GM19463 (cell line): ENCODE data around the gene STAC.

Experiments used
- ATAC-seq: cut with Tn5 transposase; IDR thresholded peaks from one replicate; pipeline ENCODE4 v1.9.1; 2021; ENCODE audit warnings: mild to moderate bottlenecking, moderate library complexity; ENCODE audit not compliant: unreplicated experiment

The STAC gene, protein sequence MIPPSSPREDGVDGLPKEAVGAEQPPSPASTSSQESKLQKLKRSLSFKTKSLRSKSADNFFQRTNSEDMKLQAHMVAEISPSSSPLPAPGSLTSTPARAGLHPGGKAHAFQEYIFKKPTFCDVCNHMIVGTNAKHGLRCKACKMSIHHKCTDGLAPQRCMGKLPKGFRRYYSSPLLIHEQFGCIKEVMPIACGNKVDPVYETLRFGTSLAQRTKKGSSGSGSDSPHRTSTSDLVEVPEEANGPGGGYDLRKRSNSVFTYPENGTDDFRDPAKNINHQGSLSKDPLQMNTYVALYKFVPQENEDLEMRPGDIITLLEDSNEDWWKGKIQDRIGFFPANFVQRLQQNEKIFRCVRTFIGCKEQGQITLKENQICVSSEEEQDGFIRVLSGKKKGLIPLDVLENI

DNA sequence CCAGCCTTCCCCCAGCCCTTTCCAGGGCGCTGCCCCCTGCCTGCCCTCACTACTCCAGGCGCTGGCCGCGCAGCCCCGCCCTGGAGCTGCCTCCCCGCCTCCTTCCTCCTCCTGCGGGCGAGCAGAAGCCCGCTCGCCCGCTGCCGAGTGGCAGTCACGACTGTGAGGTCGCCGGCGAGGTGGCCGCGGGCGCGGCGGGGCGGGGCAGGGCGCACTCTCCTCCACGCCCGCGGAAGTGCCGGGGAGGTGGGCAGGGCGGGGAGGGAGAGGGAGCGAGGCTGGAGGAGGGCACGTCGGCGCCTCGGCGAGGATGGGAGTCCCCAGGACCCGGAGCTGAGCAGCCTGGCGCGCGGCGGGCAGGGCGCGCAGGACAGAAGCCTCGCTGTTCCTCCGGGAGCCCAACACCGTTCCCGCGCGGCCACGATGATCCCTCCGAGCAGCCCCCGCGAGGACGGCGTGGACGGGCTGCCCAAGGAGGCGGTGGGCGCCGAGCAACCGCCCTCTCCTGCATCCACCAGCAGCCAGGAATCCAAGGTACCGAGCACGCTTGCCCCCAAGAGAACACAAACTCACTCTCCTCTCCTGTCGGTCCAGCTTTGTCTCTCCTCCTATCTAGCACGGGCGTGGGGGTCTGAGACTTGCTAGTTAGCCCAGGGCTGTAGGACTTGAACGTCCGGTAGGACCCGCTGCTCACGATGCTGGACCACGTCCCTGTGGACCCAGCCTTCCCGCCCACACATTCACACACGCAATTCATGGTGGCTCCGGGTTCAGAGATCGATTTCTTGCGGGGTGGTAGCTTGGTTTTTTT is at the start of gene STAC:
Gene STAC (plus strand): TSS at position 284 of the 811 bp plus-strand sequence. CDS start 140 bp downstream, at position 424.
- peak; percentile 76 for ATAC-seq

DNA sequence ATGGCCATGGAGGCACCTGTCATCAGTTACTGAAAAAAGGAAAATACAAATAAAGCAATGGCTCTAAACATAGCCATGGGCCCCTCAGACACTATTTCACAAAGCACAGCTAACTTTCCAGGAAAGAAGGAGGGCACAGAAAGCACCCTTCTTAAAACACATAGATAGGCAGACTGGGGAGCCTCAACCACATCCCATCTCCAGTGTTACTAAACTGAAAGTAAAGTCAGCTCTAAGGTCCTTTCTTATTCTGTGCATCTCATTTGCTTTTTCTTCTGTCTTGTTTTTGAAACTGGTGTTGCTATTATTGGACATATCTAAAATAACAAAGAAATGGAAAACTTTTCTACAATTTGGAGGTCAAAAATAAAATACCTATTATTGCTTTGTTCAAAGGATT is 48.2 kb upstream of the STAC start:
- ATAC-seq: no peak

DNA sequence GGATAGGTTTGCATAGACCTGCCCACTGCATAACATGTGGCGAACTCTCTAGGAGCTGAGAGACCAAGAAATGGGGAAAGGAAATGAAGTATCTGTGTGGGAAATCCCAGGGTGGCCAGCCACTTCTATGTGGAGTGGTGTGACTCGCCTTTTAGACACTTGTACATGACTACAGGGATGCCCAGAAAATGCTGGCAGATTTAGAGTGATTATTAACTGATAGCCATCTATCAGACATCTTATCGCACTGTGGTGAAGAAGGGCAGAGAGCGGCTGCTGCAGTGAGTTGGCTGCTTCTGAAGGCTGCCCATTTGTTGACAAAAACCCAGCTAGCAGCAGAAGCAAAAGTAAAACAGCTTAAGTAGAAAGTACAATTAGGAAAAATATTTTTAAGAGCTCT is 18.1 kb upstream of the STAC start:
- no peak for ATAC-seq

DNA sequence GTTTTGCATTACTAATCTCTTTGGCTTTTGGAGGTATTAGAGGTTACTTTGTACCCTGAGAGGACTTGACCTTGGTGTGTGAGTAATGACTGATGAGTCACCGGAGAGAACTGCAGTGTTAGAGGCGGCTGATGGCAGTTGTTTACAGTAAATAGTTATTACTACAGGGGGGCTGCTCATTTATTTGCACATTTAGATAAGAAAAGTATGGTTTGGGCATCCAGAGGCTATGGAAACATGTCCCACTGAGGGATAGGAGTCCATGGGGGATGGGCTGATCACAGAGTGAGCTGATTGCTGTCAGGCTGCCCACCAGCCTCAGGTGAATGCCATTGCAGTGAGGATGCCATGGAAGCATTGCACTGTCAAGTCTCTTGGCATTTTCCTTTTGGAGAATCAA is 17.3 kb upstream of the STAC start:
- no peak for ATAC-seq

DNA sequence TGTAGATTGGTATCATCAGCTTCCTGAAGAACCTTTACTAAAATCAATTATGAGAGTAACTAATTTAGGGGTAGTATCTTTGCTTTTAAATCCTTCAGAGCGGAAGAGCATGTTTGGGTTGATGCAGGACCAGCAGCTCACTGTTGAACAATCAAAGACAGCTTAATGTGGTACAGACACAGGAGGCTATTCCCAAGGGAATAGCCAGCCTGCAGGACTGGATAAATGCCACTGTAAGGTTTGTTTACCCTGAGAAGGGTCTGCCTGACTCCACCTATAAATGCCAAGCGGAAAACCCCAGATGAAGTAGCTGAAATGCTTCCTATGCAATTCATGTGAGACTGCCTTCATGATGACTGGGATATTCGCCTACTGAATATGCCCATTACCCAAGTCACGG is 16.0 kb upstream of the STAC start:
- ATAC-seq: no peak

DNA sequence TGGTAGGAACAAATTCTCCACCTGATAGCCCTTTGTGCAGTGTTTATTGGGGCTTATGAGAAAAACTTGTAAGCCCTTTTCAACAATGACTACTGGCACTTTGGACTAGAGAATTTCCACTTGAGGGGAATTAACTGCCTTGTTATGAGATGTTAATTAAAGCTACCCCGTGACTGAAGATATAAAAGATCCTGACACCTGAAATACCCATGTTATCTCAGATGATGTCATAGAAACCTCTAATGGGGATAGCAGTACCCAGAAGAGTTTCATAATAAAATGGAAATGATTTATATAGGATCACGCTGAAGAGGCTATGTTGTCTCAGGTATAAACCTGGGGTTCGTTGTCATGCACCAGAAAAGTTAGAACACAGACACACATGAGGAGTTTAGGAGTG is 14.5 kb upstream of the STAC start:
- no peak for ATAC-seq

DNA sequence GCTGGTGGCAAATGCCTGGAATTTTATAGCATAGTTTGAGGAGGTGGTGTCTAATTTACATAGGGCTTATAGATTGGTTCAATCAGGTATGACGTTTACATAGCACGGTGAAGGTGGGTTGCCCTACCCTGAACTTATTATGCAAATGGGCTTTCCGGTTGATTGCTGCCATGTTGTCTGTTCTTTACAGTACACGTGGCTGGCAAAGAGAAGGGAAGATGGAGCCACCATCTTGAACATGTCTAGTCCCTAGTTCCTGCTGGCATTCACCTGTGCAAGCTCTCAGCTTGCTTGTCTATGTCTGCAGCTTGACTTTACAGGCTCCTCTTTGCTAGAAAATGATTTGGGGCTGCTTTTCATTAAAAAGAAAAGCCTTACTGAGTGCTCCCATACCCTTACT is 14.0 kb upstream of the STAC start:
- no peak for ATAC-seq

DNA sequence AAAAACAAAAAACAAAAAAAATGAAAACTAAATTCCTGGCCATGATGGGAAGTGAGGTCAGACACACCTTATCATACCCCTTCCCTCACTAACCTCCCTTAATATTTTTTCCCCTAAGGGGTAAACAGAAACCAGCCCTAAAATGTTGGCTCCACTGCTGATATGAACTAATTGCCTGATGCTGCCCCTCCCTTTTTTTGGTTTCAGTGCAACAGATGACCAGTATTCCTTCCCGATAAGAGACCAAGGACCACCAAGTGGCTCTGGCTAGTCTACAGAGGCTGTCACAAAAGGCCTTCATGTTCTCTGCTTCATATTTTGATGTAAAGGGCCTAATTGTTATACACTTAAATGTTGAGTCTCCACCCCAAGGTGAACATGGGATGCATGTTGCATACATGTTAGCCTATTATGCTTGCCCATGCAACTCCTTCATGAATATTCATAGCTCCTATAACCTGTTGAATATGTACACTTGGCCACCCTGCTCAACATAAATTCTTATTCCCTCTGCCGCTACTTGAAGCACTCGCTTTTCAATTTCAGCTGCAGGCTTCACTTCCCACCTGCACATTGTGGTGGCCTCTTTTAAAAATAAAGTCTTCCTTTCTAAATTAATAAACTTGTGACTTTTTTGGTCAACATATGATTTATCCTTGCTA is 12.3 kb upstream of the STAC start:
- no peak for ATAC-seq

DNA sequence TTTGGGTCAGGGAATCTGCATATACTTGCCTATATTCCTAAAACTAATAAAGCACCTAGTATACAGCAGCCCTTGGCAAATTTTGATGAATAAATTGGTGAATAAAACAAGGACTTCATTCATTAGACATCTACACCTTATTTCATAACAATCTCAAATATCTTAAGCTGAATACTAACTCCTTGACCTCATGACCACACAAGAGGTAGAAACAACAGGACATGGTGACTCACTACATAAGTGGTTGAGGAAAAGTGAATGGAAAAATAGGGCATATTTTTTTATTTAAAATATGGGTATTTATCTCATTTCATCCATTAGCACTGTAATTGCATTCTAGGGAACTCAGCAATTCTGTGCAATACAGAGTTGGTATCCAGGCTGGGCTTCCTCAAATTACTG is 7.8 kb upstream of the STAC start:
- ATAC-seq: no peak

DNA sequence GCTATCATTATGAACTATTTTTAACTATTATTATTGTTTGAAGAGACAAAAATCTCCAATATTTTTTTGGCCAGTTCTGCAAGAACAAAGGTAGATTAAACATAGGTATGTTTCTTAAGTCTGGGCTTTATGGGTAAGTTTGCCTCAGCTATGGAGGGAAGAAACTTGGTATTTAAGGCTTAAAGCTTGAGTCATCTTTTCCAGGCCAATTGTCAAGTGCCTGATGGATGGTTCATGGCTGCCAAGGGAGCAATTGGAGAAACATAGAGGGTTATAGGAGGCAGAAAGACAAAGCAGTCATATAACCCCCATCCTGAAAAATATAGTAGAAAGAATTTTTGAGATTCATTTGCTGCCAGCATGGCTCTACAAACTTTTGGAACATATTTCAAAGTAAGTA is 7.2 kb upstream of the STAC start:
- ATAC-seq: no peak

DNA sequence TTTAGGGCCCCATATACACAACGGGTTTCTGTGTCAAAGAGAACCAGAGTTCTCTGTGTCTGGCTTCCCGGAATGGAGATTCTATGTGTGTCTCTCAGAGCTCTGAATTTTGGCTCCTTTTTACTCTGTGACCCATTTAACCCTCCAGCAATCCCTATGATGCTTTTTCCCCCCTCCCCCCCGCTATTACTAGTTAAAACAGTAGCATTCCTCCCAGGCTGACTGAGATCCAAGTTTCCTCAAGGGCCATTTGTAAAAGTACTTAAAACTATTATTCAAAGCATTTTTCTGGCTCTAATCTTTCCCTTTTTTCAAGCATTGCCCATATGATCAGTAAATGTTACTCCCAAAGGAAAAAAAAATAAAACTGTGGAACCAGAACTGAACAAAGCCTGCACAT is 6.6 kb upstream of the STAC start:
- ATAC-seq: no peak

DNA sequence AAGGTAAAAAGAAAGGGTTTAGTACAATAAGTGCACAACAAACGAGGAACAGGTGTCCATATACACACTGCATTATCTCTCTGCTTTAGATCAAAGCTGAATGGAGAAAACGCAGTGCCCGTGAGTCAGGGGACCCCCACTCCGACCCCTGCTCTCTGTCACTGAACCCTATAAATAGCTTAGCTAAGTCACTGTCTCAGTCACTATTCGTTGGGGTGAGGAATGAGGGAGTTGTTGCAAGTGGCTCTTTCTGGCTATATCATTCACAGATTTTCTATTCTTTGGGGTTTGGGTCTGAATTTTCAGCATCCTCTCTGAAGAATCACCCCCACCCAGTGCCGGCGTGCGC is 458 bp upstream of the STAC start:
- ATAC-seq: no peak

DNA sequence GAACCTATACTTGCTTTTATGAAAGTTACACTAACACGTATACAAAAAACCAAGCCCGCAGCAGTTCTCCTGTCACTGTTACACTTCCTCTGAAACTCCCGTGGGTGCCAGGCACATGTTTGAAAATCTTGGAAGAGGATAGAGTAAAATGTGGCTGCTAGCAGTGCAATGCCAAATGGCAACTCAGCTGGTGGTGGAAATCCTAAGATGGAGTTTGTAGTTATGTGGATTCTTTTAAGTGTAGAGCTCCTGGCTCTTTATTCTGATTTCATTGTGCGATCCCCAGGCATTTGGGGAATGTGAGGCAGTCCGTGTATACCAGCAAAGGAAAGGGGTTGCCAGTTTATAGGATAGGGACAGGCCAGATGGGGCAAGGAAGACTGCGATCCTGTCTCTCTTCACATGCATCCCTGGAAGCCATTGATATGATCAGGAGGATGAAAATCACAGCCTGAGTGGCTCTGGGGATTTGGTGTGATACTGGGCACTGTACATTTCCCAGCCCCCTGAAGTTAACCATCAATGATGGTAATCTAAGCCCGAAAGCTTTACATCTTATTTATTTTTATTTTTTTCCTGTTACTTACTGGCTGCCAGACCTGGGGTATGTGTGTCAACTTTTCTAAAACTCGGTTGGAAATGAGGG is 1.1 kb downstream of the STAC start:
- no peak for ATAC-seq

DNA sequence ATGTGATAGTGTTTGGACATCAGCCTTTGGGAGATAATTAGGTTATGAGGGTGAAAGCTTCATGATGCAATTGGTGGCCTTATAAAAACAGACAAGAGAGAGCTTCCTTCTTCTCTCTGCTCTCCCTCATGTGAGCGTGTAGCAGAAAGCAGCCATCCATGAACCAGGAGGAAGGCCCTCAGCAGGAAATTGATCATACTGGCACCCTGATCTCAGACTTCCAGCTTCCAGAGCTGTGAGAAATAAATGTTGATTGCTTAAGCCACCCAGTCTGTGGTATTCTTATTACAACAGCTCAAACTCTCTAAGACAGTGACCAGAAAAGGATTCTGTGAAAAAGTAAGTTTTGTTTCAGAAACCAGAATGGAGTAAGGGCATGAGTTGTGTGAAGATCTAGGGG is 13.3 kb downstream of the STAC start:
- ATAC-seq: no peak

DNA sequence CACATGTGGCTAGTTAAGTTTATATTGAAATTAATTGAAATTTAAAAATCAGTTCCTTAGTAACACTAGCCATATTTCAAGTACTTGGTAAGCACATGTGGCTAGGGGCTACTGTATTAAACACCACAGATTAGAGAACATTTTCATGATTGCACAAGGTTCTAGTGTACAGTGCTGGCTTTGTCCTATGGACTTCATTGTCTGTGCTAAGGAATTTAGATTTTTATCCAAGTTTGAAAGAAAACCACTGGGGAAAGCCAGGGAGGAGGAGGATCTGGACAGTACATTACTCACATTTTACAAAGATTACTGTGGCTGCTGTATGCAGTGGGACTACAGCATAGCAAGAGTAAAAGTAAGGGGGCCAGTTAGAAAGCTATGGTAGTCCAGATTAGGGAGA is 13.9 kb downstream of the STAC start:
- ATAC-seq: no peak

DNA sequence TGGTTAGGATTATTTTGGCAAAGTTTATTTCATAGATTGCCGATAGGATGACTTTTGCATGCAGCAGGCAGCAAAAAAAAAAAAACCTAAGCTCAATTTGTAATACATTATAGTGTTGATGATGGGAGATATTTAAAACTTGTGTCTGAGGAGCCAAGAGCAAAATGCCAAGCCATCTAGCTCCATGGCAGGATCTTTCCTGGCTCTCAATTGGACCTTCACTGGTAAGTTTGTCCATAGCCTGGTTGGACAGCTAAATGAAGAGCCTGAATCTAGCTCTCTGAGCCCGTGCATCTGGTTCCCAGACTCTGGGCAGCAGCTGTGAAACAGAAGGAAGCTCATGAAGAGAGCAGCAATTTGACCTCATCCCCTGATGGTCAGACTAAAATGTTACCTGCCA is 17.5 kb downstream of the STAC start:
- ATAC-seq: no peak

DNA sequence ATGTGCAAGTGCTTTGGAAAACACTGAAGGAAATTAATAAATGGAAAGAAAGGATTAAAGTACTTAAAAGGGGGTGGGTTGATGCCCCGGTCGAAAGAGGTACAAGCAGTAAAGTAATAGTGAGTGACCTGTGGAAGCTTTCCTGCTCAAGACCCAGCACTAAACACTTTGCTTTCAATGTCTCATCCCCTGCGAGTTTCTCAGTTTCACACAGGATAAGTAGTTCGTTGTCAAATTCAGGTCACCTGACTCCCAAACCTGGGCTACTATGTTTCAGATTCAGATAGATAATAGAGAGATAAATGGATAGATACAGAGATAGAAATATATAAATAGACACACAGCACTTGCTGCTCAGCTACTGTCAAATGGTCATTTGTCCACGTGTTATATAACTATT is 19.6 kb downstream of the STAC start:
- ATAC-seq: no peak

DNA sequence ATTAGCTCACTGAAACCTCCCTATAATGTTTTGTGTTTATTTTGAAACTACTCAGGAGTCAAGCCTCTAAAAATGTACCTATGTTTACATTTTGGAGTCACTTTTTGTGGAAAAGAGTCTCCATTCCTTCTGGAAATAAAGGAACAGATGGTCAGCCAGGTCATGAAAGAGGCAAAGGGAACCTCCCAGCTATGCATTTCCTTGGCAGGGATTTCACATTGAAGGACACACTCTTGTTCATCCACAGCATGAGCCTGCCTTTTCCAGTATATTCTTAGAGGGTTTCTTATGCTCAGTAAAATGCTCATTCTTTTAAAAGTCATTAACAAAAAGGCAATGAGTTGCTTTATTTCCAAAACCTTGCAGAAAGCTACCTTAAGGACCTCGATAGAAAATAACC is 20.8 kb downstream of the STAC start:
- no peak for ATAC-seq

DNA sequence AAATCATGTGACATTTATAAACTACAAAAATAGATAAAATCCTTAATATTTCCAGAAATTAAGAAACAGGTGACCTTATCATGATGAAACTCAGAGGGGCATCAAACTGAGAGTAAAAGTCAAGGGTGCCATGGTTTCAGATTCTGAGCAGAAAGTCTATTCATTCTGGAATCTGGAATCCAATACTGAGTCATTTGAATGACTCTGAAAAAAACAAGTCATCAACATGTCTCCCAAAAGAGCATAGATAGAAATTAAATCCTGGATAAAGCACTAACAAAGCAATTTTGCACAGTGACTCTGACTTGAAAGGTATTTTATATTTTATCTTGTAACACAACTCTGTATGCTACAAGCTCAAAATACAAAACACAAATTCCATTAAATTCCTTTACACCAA is 23.4 kb downstream of the STAC start:
- ATAC-seq: no peak

DNA sequence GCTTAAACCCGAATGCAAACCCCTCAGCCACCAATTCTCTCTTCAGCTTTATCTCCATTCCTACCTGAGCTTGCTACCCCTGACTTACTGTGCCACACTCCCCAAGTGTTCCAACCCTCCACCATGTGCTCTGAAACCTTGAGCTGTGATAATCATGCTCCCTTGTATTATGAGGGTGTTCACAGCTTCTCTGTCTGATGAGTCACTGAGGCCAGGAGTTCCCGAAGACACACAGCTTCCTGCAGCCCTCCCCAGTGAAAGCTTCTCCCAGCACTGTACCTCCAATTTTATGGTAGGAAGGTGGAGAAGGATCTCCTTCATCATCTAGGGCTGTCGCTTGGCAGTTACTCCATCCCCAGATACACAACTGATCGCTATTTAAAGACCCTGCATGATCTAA is 24.9 kb downstream of the STAC start:
- ATAC-seq: no peak

DNA sequence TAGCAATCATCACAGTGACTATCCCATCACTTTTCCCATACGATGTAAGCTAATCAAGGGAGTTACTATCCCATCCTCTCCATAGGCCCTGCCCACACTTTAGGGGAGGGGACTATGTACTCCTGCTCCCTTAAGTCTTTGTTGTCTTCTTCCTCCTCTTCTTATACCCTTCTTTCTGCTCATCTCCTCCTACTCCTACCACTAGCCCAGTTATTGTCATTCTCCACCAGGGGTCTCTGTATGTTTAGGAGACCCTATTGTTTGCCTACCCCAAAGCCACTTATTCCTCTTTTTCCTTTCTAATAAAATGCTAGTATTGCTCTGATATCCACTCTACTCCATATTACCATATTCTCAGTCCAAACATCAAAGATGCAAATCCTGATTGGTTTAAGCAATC is 27.8 kb downstream of the STAC start:
- no peak for ATAC-seq
